DOHH2 (cell line): ENCODE data around the gene MGAT5.
"Not testable (repeated sequence)": the region's sequence is repeated elsewhere in the genome, so short reads cannot be mapped to it uniquely, and the experiment has no call there.

Experiments used
- H3F3A ChIP-seq: fragments of 200-600 bp; sonication (generic), shearing (Covaris generic); 2 replicates; pipeline ENCODE4 v1.6.0; 2016; ENCODE audit warnings: antibody characterized with exemption, mild to moderate bottlenecking; ENCODE audit not compliant: control insufficient read depth, insufficient read depth
- H3K27ac ChIP-seq: fragments of 200-600 bp; sonication (generic); 2 replicates; pipeline ENCODE4 v1.5.1; 2014; ENCODE audit warnings: low read depth, mild to moderate bottlenecking, low read length, moderate library complexity
- H3K27me3 ChIP-seq: fragments of 200-600 bp; sonication (generic); 2 replicates; pipeline ENCODE4 v1.6.1; 2014; ENCODE audit warnings: mild to moderate bottlenecking, low read length, mixed read lengths; ENCODE audit not compliant: control insufficient read depth
- H3K36me3 ChIP-seq: fragments of 200-600 bp; sonication (generic); 2 replicates; pipeline ENCODE4 v1.6.1; 2014; ENCODE audit warnings: mild to moderate bottlenecking, low read length, moderate library complexity, mixed read lengths; ENCODE audit not compliant: control insufficient read depth
- H3K4me1 ChIP-seq: fragments of 200-600 bp; sonication (generic); 2 replicates; pipeline ENCODE4 v1.6.1; 2014; ENCODE audit warnings: mild to moderate bottlenecking, low read length, mixed read lengths; ENCODE audit not compliant: control insufficient read depth
- H3K4me2 ChIP-seq: fragments of 200-600 bp; sonication (generic); 2 replicates; pipeline ENCODE4 v1.6.0; 2014; ENCODE audit warnings: mild to moderate bottlenecking, low read length, moderate library complexity
- H3K4me3 ChIP-seq: fragments of 200-600 bp; sonication (generic); 2 replicates; pipeline ENCODE4 v1.5.1; 2014; ENCODE audit warnings: mild to moderate bottlenecking, low read length, mixed read lengths
- H3K79me2 ChIP-seq: fragments of 200-600 bp; sonication (generic); 2 replicates; pipeline ENCODE4 v1.6.1; 2014; ENCODE audit warnings: mild to moderate bottlenecking, low read length, mixed read lengths; ENCODE audit not compliant: control insufficient read depth
- H3K9me2 ChIP-seq: fragments of 200-600 bp; sonication (generic); replicated peaks from 2 replicates; pipeline ENCODE4 v1.6.1; 2014; ENCODE audit warnings: mild to moderate bottlenecking, low read length, mixed read lengths; ENCODE audit not compliant: control insufficient read depth
- H3K9me3 ChIP-seq: fragments of 200-600 bp; sonication (generic); 2 replicates; pipeline ENCODE4 v1.6.1; 2014; ENCODE audit warnings: antibody characterized with exemption, low read length, mixed read lengths; ENCODE audit not compliant: control insufficient read depth, insufficient read depth
- H4K20me1 ChIP-seq: fragments of 200-600 bp; sonication (generic); 2 replicates; pipeline ENCODE4 v1.6.0; 2014; ENCODE audit warnings: low read depth, mild to moderate bottlenecking, antibody characterized with exemption, low read length, moderate library complexity; ENCODE audit not compliant: control insufficient read depth, insufficient read depth
- CTCF ChIP-seq: fragments of 200-600 bp; sonication (generic); IDR thresholded peaks from one replicate; pipeline ENCODE4 v1.5.1; 2014; ENCODE audit warnings: antibody characterized with exemption, mild to moderate bottlenecking, low read depth, low read length; ENCODE audit not compliant: poor library complexity, severe bottlenecking
- EZH2phosphoT487 ChIP-seq: fragments of 200-600 bp; sonication (generic); IDR thresholded peaks from 2 replicates; pipeline ENCODE4 v1.6.1; 2017; ENCODE audit warnings: borderline replicate concordance, mild to moderate bottlenecking, antibody characterized with exemption, low read length, moderate library complexity, mixed read lengths

MGAT5 gene

GRCh38 chr2:134469516-134470115, 215.7 kb downstream of the MGAT5 start:
- no peaks in the 10 kb centered on the region for H3K79me2 ChIP-seq
- no peaks in the 10 kb centered on the region for H3K9me3 ChIP-seq
- no peaks in the 10 kb centered on the region for H3K4me1 ChIP-seq
- H3K4me2 ChIP-seq: no peak overlapping the region
- no peaks in the 10 kb centered on the region for H3F3A ChIP-seq
- H3K4me3 ChIP-seq: no peak overlapping the region
- H3K9me2 ChIP-seq: no peaks in the 10 kb centered on the region
- H3K27ac ChIP-seq: no peak overlapping the region
- H3K36me3 ChIP-seq: no peaks in the 10 kb centered on the region
- no peaks in the 10 kb centered on the region for H4K20me1 ChIP-seq
- TF ChIP-seq CTCF (no peak), EZH2phosphoT487 (no peak)
- H3K27me3 ChIP-seq: no peaks in the 10 kb centered on the region

- Histone ChIP-seq H3K9me3 (no peaks in the 10 kb centered on the region), H3K27me3 (no peaks in the 10 kb centered on the region), H3K4me3 (no peak overlapping the region), H3K79me2 (no peaks in the 10 kb centered on the region), H3F3A (no peaks in the 10 kb centered on the region), H3K36me3 (no peaks in the 10 kb centered on the region), H3K27ac (no peak overlapping the region), H3K9me2 (no peaks in the 10 kb centered on the region), H3K4me2 (no peak overlapping the region), H3K4me1 (no peaks in the 10 kb centered on the region), H4K20me1 (no peaks in the 10 kb centered on the region)
- TF ChIP-seq EZH2phosphoT487: no peak
Measured at GRCh38 chr2:134470561-134471168, 216.8 kb downstream of the MGAT5 start.

- not testable (repeated sequence) for H3K4me2 ChIP-seq
Measured at GRCh38 chr2:134476982-134477381, 223.1 kb downstream of the MGAT5 start.

GRCh38 chr2:134479696-134480330, 225.9 kb downstream of the MGAT5 start:
- TF ChIP-seq CTCF (no peak), EZH2phosphoT487 (no peak)
- Histone ChIP-seq H3K4me3 (no peak overlapping the region), H3K79me2 (no peaks in the 10 kb centered on the region), H3F3A (no peaks in the 10 kb centered on the region), H4K20me1 (no peaks in the 10 kb centered on the region), H3K27me3 (0 out of 2 replicates have a peak, but pooled peaks cover 3% of the 10 kb centered on the region), H3K27ac (no peak overlapping the region), H3K36me3 (no peaks in the 10 kb centered on the region), H3K4me1 (no peaks in the 10 kb centered on the region), H3K9me3 (no peaks in the 10 kb centered on the region), H3K9me2 (no peaks in the 10 kb centered on the region), H3K4me2 (no peak overlapping the region)

More at GRCh38 chr2:134476982-134477381, 223.1 kb downstream of the MGAT5 start:
- not testable (repeated sequence) for H3F3A ChIP-seq, H4K20me1 ChIP-seq, H3K27me3 ChIP-seq, H3K27ac ChIP-seq, H3K36me3 ChIP-seq, H3K4me3 ChIP-seq, H3K9me2 ChIP-seq, H3K79me2 ChIP-seq, H3K9me3 ChIP-seq, H3K4me1 ChIP-seq
